H1 (cell line): ENCODE data around the gene THEM5. TPM values are rescaled to one million over a fixed set of nuclear protein-coding genes. Genes with fewer than 3 reads are reported as not detected.

ENCODE experiments used
- CTCF ChIA-PET: fragments of 300-600 bp; sonication (Branson Sonifier 250); formaldehyde crosslinking; loops from one replicate; lab custom pipeline; 2021; ENCODE audit not compliant: partially characterized antibody; lab: Charles Lee
- POLR2A ChIA-PET: fragments of 300-600 bp; sonication (Branson Sonifier 250); formaldehyde crosslinking; loops from one replicate; lab custom pipeline; 2021; ENCODE audit warnings: inconsistent platforms; ENCODE audit not compliant: partially characterized antibody; lab: Charles Lee
- DNase-seq, 2 experiments: peaks; one replicate each; pipeline versions ENCODE4 v3.0.0 to v3.0.0-alpha.2; 2010 to 2022; ENCODE audit warnings: low spot score in 2 of 2, low read depth in 1 of 2, mixed read lengths in 1 of 2
- FAIRE-seq: peaks from 2 replicates; lab custom pipeline; 2011; peaks lifted over from hg19 to GRCh38; lab: Jason Lieb, UNC
- H2AFZ ChIP-seq: 2 replicates; pipeline ENCODE4 v1.8.1; 2012; ENCODE audit warnings: low read length, inconsistent platforms
- H2AK5ac ChIP-seq: 2 replicates; pipeline ENCODE4 v1.6.1; 2013; ENCODE audit warnings: low read depth, low read length
- H2BK120ac ChIP-seq: replicated peaks from 2 replicates; pipeline ENCODE3; 2013; ENCODE audit warnings: low read depth, low read length, inconsistent platforms
- H2BK12ac ChIP-seq: 2 replicates; pipeline ENCODE4 v1.6.1; 2013; ENCODE audit warnings: low read depth, low read length
- H2BK15ac ChIP-seq: 2 replicates; pipeline ENCODE4 v1.6.1; 2013; ENCODE audit warnings: low read length
- H2BK20ac ChIP-seq: 2 replicates; pipeline ENCODE4 v1.6.1; 2013; ENCODE audit warnings: low read length
- H2BK5ac ChIP-seq: 2 replicates; pipeline ENCODE4 v1.6.1; 2013; ENCODE audit warnings: low read depth, low read length
- H3K14ac ChIP-seq: 2 replicates; pipeline ENCODE4 v1.6.1; 2013; ENCODE audit warnings: inconsistent platforms; ENCODE audit not compliant: insufficient read length
- H3K18ac ChIP-seq: 2 replicates; pipeline ENCODE4 v1.6.1; 2013; ENCODE audit warnings: low read length; ENCODE audit errors: extremely low read depth
- H3K23ac ChIP-seq: 2 replicates; pipeline ENCODE4 v1.6.1; 2013; ENCODE audit warnings: inconsistent platforms; ENCODE audit not compliant: insufficient read length
- H3K23me2 ChIP-seq: 2 replicates; pipeline ENCODE4 v1.6.1; 2013; ENCODE audit warnings: low read depth, low read length
- H3K27ac ChIP-seq: 2 replicates; pipeline ENCODE4 v1.6.1; 2011; ENCODE audit warnings: low read depth, low read length, inconsistent platforms
- H3K27me3 ChIP-seq, 4 experiments: replicated peaks in 1 of 4; 1 replicate in 1 of 4; 2 replicates in 3 of 4; pipeline versions ENCODE4 v1.6.1 to v1.8.1; 2011 to 2013; ENCODE audit warnings: low read length in 3 of 4, mild to moderate bottlenecking in 3 of 4, inconsistent platforms in 2 of 4, mixed read lengths in 2 of 4, moderate library complexity in 1 of 4; ENCODE audit not compliant: control insufficient read depth in 3 of 4, insufficient read depth in 3 of 4; ENCODE audit errors: extremely low read depth in 1 of 4
- H3K36me3 ChIP-seq, 4 experiments: 2 replicates each; pipeline versions ENCODE4 v1.6.1 to v1.8.1; 2011 to 2013; ENCODE audit warnings: mild to moderate bottlenecking in 4 of 4, low read length in 3 of 4, moderate library complexity in 2 of 4, control low read depth in 1 of 4, inconsistent platforms in 1 of 4; ENCODE audit not compliant: insufficient read depth in 4 of 4, control insufficient read depth in 2 of 4
- H3K4ac ChIP-seq: replicated peaks from 2 replicates; pipeline ENCODE3; 2013; ENCODE audit warnings: low read length, low read depth, mixed read lengths, inconsistent platforms; ENCODE audit not compliant: insufficient read length
- H3K4me1 ChIP-seq, 4 experiments: replicated peaks in 1 of 4; 1 replicate in 1 of 4; 2 replicates in 3 of 4; pipeline versions ENCODE4 v1.6.1 to v1.8.1; 2011 to 2013; ENCODE audit warnings: low read length in 3 of 4, inconsistent platforms in 2 of 4, mixed read lengths in 1 of 4; ENCODE audit not compliant: insufficient read depth in 4 of 4, control insufficient read depth in 3 of 4
- H3K4me2 ChIP-seq, 2 experiments: 2 replicates each; pipeline versions ENCODE4 v1.6.1 to v1.8.1; 2011 to 2013; ENCODE audit warnings: low read depth in 2 of 2, low read length in 2 of 2, control low read depth in 1 of 2, inconsistent platforms in 1 of 2, mild to moderate bottlenecking in 1 of 2; ENCODE audit not compliant: insufficient read depth in 1 of 2
- H3K4me3 ChIP-seq, 4 experiments: fragments of 200-600, 300-600 bp in 1 of 4; sonication (generic), shearing (Covaris generic), sonication (Bioruptor Twin) in 1 of 4; 2 replicates each; pipeline versions ENCODE4 v1.5.1 to v1.8.1; 2011 to 2016; ENCODE audit warnings: low read length in 4 of 4, low read depth in 3 of 4, control low read depth in 2 of 4, inconsistent platforms in 2 of 4, mild to moderate bottlenecking in 2 of 4, mixed read lengths in 1 of 4, moderate library complexity in 1 of 4; ENCODE audit not compliant: insufficient read depth in 2 of 4; ENCODE audit errors: extremely low read depth in 1 of 4
- H3K56ac ChIP-seq: replicated peaks from 2 replicates; pipeline ENCODE3; 2013; ENCODE audit warnings: low read depth, mild to moderate bottlenecking, mixed read lengths, low read length, inconsistent platforms; ENCODE audit not compliant: insufficient read length
- H3K79me1 ChIP-seq: 2 replicates; pipeline ENCODE4 v1.6.1; 2013; ENCODE audit warnings: low read depth, low read length, control low read depth
- H3K79me2 ChIP-seq, 2 experiments: 2 replicates each; pipeline versions ENCODE4 v1.6.1 to v1.8.1; 2012 to 2013; ENCODE audit warnings: low read length in 2 of 2, mild to moderate bottlenecking in 2 of 2, inconsistent platforms in 1 of 2; ENCODE audit not compliant: insufficient read depth in 2 of 2, control insufficient read depth in 1 of 2
- H3K9ac ChIP-seq, 4 experiments: replicated peaks in 1 of 4; 1 replicate in 1 of 4; 2 replicates in 3 of 4; pipeline versions ENCODE4 v1.6.1 to v1.8.1; 2011 to 2013; ENCODE audit warnings: low read depth in 3 of 4, low read length in 3 of 4, control low read depth in 2 of 4, mild to moderate bottlenecking in 2 of 4, moderate library complexity in 2 of 4, inconsistent platforms in 1 of 4; ENCODE audit errors: extremely low read depth in 1 of 4
- H3K9me3 ChIP-seq, 2 experiments: 2 replicates each; pipeline versions ENCODE4 v1.6.1 to v1.8.1; 2012 to 2013; ENCODE audit warnings: mild to moderate bottlenecking in 2 of 2, moderate library complexity in 2 of 2, control low read depth in 1 of 2, inconsistent platforms in 1 of 2, low read depth in 1 of 2, low read length in 1 of 2, mixed read lengths in 1 of 2; ENCODE audit not compliant: insufficient read depth in 2 of 2
- H4K20me1 ChIP-seq, 2 experiments: replicated peaks in 1 of 2; 2 replicates each; pipeline versions ENCODE3 to v1.8.1; 2011 to 2013; ENCODE audit warnings: inconsistent platforms in 2 of 2, low read length in 2 of 2, mild to moderate bottlenecking in 1 of 2; ENCODE audit not compliant: insufficient read depth in 2 of 2, control insufficient read depth in 1 of 2
- H4K5ac ChIP-seq: 2 replicates; pipeline ENCODE4 v1.6.1; 2013; ENCODE audit warnings: low read length, low read depth, mixed read lengths, inconsistent platforms; ENCODE audit not compliant: insufficient read length
- H4K8ac ChIP-seq: 2 replicates; pipeline ENCODE4 v1.8.0; 2013; ENCODE audit warnings: mild to moderate bottlenecking, moderate library complexity, low read length, inconsistent platforms; ENCODE audit not compliant: insufficient read depth; ENCODE audit errors: extremely low read depth
- H4K91ac ChIP-seq: replicated peaks from 2 replicates; pipeline ENCODE3; 2013; ENCODE audit warnings: low read length, mixed read lengths, inconsistent platforms; ENCODE audit not compliant: insufficient read length
- ATF3 ChIP-seq: IDR thresholded peaks from 2 replicates; pipeline ENCODE4 v1.6.1; 2011; ENCODE audit warnings: low read depth, mild to moderate bottlenecking, low read length; ENCODE audit not compliant: insufficient read depth
- CBX5 ChIP-seq: fragments of 300-800, 300-1000 bp; sonication (generic); IDR thresholded peaks from 2 replicates; pipeline ENCODE4 v1.7.1; 2016; ENCODE audit warnings: antibody characterized with exemption, low read length, low read depth
- HDAC2 ChIP-seq, 2 experiments: fragments of 300-600 bp in 1 of 2; sonication (generic) in 1 of 2; IDR thresholded peaks; 2 replicates each; pipeline ENCODE4 v1.6.1; 2011 to 2012; ENCODE audit warnings: low read depth in 2 of 2, low read length in 2 of 2, mild to moderate bottlenecking in 2 of 2, moderate library complexity in 2 of 2, borderline replicate concordance in 1 of 2, inconsistent platforms in 1 of 2
- JUN ChIP-seq: IDR thresholded peaks from 2 replicates; pipeline ENCODE4 v1.6.1; 2011; ENCODE audit warnings: low read depth, mild to moderate bottlenecking, improper control_type of control experiment, low read length
- RFX5 ChIP-seq: IDR thresholded peaks from 2 replicates; pipeline ENCODE4 v1.6.1; 2011; ENCODE audit warnings: low read depth, low read length, improper control_type of control experiment, borderline replicate concordance
- SP4 ChIP-seq: IDR thresholded peaks from 2 replicates; pipeline ENCODE4 v1.6.1; 2012; ENCODE audit warnings: low read length, inconsistent platforms
- TAF7 ChIP-seq: optimal IDR thresholded peaks from 2 replicates; pipeline ENCODE3; 2011; ENCODE audit warnings: low read depth, mild to moderate bottlenecking, inconsistent platforms, low read length, moderate library complexity, borderline replicate concordance
- WGBS, 2 experiments: shearing (Covaris generic) in 1 of 2; methylation state at CpG; one replicate each; pipeline versions ENCODE4 v1.1.6 to v1.1.7; 2013 to 2015; ENCODE audit warnings: low lambda C conversion rate in 2 of 2, mixed read lengths in 2 of 2, inconsistent platforms in 1 of 2, low coverage in 1 of 2, missing lambda C conversion rate in 1 of 2; ENCODE audit not compliant: insufficient replicate concordance in 2 of 2, insufficient coverage in 1 of 2, insufficient read length in 1 of 2; ENCODE audit errors: extremely low coverage in 1 of 2, missing lambda C conversion rate in 1 of 2; 5-methylcytosine and 5-hydroxymethylcytosine counted together
- polyA plus RNA-seq, 7 experiments: library from polyadenylated mRNA; depleted of rRNA in 3 of 7; stranded (reverse) in 5 of 7; unstranded in 2 of 7; fragments of >200 nt in 5 of 7; fragments of 200-250 nt in 2 of 7; gene quantifications; 1 replicate in 5 of 7; 2 replicates in 1 of 7; 4 replicates in 1 of 7; pipeline versions ENCODE4 v1.2.1 to v1.2.3, GENCODE V29; 2011 to 2013; ENCODE audit warnings: missing spikeins in 2 of 7, mixed read lengths in 2 of 7
- total RNA-seq: library from RNA; stranded (reverse); fragmentation: NEBNext Ultra II Directional; extraction: Animal tissue kit (Norgen Biotek cat#: 25700); gene quantifications from 2 replicates; pipeline ENCODE4 v1.2.1, GENCODE V29; 2021

THEM5 gene
- total and polyA plus RNA-seq, 2 of the 8 experiments (the other 6 are each of a cell fraction or from before 2014, with no cell fraction given), result not detected

GRCh38 chr1:151898519-151898991 is 45.0 kb upstream of the THEM5 start:
- Histone ChIP-seq H3K4me3 (no peak overlapping the region), H2BK5ac (no peak overlapping the region), H3K9ac (no peak overlapping the region), H3K4me1 (no peaks in the 10 kb centered on the region), H2BK12ac (no peak overlapping the region), H3K36me3 (no peaks in the 10 kb centered on the region; a peak in 2 of 8 replicates), H4K5ac (no peak overlapping the region), H2BK20ac (no peak overlapping the region), H3K79me2 (peaks cover 0 to 5% of the 10 kb centered on the region in 2 experiments; a peak in 1 of 4 replicates), H4K20me1 (peaks cover 0 to 2% of the 10 kb centered on the region in 2 experiments), H2AK5ac (no peak overlapping the region), H3K56ac (no peak overlapping the region), H2BK15ac (no peak overlapping the region), H3K23me2 (no peaks in the 10 kb centered on the region), H3K79me1 (peaks cover 3% of the 10 kb centered on the region; the same call in 1 of the 2 replicates), H3K27ac (no peak overlapping the region), H3K4me2 (no peak overlapping the region), H4K8ac (no peak overlapping the region), H2BK120ac (no peak overlapping the region), H3K14ac (no peak overlapping the region), H3K27me3 (no peaks in the 10 kb centered on the region), H4K91ac (no peak overlapping the region), H2AFZ (no peak overlapping the region), H3K9me3 (peaks cover 0 to 12% of the 10 kb centered on the region in 2 experiments; a peak in 2 of 4 replicates), H3K4ac (no peak overlapping the region), H3K18ac (no peak overlapping the region), H3K23ac (no peak overlapping the region)
- ChIA-PET CTCF (interaction anchor here (0.6 to 5.5 kb wide), 13 partner anchors 8 to 524 kb away, joined by 3 to 40 read pairs (median 4); partner anchors contain the start of gene THEM4), POLR2A (interaction anchor here (0.7 to 1.1 kb wide), 2 partner anchors 8 to 35 kb away, joined by 3 read pairs; no protein-coding TSS in a partner anchor)
- 95% methylated on average over 2 of the region's 2 CpGs; no CpG with 5 or more reads in 1 of the 2 experiments for WGBS, 2 experiments
- DNase-seq (no peak), FAIRE-seq (no peak)
- TF ChIP-seq JUN (no peak), HDAC2 (IDR thresholded peaks at IDR 0.05; ENCODE audit: borderline replicate concordance in 1 of 2, low read depth in 2 of 2, low read length in 2 of 2) (no peak), ATF3 (no peak), CBX5 (no peak), TAF7 (no peak), SP4 (no peak), RFX5 (no peak)
